Panc1 (cell line): ENCODE measurements around the gene TGFBR1.

Source experiments
- CTCF ChIP-seq: fragments of 450-650 bp; IDR thresholded peaks from 2 replicates; pipeline ENCODE4 v1.5.1; 2017; ENCODE audit warnings: mild to moderate bottlenecking
- POLR2AphosphoS5 ChIP-seq: IDR thresholded peaks from 2 replicates; pipeline ENCODE4 v1.6.1; 2012; ENCODE audit warnings: mild to moderate bottlenecking, low read depth, low read length, moderate library complexity
- SIN3A ChIP-seq: IDR thresholded peaks from 2 replicates; pipeline ENCODE4 v1.6.1; 2012; ENCODE audit warnings: low read depth, mild to moderate bottlenecking, low read length, moderate library complexity, borderline replicate concordance; ENCODE audit not compliant: insufficient read depth
- TCF7L2 ChIP-seq: IDR thresholded peaks from 2 replicates; pipeline ENCODE4 v1.6.1; 2011; ENCODE audit warnings: mild to moderate bottlenecking, low read depth, low read length, inconsistent platforms

GRCh38 chr9:99193466-99193821 is 88.5 kb downstream of the TGFBR1 start:
- TF ChIP-seq CTCF (0 out of 2 replicates have a peak, but pooled peaks have one; percentile 1), POLR2AphosphoS5 (no peak), SIN3A (no peak), TCF7L2 (no peak)
